ENCODE measurements around the gene KRTAP10-3. TPM values are rescaled to one million over a fixed set of nuclear protein-coding genes. Genes with fewer than 3 reads are reported as not detected.

Gene KRTAP10-3
- total RNA-seq, 2 donors from 2014 or later: not detected

GRCh38 chr21:44520326-44521300, 38.0 kb downstream of the KRTAP10-3 start:
- no peak overlapping the region for H3K4me3 Mint-ChIP-seq
- H3K4me1 Mint-ChIP-seq (ENCODE audit: low read depth in 2 of 2): peaks cover 0 to 7% of the 10 kb centered on the region in 2 donors
- DNase-seq (ENCODE audit: low spot score) (peak; percentile 53), ATAC-seq (no peak)
- no peaks in the 10 kb centered on the region for H3K36me3 Mint-ChIP-seq
- H3K27me3 Mint-ChIP-seq: no peaks in the 10 kb centered on the region
- H3K27ac Mint-ChIP-seq: no peak overlapping the region
- H3K9me3 Mint-ChIP-seq: no peaks in the 10 kb centered on the region

GRCh38 chr21:44519346-44520325, 39.0 kb downstream of the KRTAP10-3 start:
- H3K9me3 Mint-ChIP-seq: no peaks in the 10 kb centered on the region
- peaks cover 0 to 7% of the 10 kb centered on the region in 2 donors for H3K4me1 Mint-ChIP-seq (ENCODE audit: low read depth in 2 of 2)
- DNase-seq (ENCODE audit: low spot score) (peak; percentile 53), ATAC-seq (no peak)
- H3K27ac Mint-ChIP-seq: no peak overlapping the region
- H3K4me3 Mint-ChIP-seq: no peak overlapping the region
- no peaks in the 10 kb centered on the region for H3K36me3 Mint-ChIP-seq
- H3K27me3 Mint-ChIP-seq: no peaks in the 10 kb centered on the region

DNA sequence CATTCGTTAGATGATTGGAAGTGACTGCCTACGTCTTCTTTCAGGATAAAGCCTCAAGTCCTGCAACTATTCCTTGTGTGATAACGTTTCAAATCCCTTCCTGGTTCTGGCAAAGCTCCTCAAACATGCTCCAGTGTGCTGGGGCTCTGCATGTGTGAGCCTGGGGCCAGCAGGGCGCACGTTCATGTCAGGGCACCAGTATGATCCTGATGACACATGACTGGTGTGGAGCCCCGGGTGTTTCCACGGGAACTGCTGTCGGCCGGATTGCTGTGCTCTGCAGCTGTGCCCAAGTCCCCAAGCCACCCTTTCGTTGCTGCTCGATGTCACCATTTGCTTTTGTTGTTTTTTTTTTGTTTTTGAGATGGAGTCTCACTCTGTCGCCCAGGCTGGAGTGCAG, 39.9 kb downstream of the KRTAP10-3 start:
- no peak for DNase-seq (ENCODE audit: low spot score)
- Mint-ChIP-seq H3K9me3 (no peaks in the 10 kb centered on the region), H3K4me3 (no peak overlapping the region), H3K36me3 (no peaks in the 10 kb centered on the region), H3K4me1 (ENCODE audit: low read depth in 2 of 2) (peaks cover 0 to 7% of the 10 kb centered on the region in 2 donors), H3K27ac (no peak overlapping the region), H3K27me3 (no peaks in the 10 kb centered on the region)
- ATAC-seq: no peak

- Mint-ChIP-seq H3K4me3 (no peak overlapping the region), H3K27ac (no peak overlapping the region), H3K27me3 (no peaks in the 10 kb centered on the region), H3K9me3 (no peaks in the 10 kb centered on the region), H3K36me3 (no peaks in the 10 kb centered on the region), H3K4me1 (ENCODE audit: low read depth in 2 of 2) (peaks cover 0 to 7% of the 10 kb centered on the region in 2 donors)
- DNase-seq (ENCODE audit: low spot score): no peak
- peak; percentile 55 to 64 for ATAC-seq
Observed at GRCh38 chr21:44517175-44517899, 41.3 kb downstream of the KRTAP10-3 start.

DNA sequence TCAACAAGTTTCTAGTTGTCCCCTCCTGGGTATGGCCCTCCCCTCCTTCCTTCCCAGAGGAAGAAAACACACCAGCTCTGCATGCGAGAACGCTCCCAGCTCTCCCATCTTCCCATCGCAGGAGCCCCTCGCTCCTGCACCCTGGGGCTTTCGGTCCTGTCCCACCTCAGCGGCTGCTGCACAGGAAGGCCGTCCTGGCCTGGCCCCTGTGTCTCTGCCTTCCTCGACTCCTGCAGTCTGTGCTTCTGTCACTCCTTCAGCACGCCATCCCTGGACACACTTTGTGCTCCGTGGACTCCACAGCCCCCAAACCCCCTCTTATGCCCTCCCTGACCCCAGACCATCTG, 41.8 kb downstream of the KRTAP10-3 start:
- no peaks in the 10 kb centered on the region for H3K36me3 Mint-ChIP-seq
- H3K27ac Mint-ChIP-seq: no peak overlapping the region
- ATAC-seq (no peak), DNase-seq (ENCODE audit: low spot score) (no peak)
- no peak overlapping the region for H3K4me3 Mint-ChIP-seq
- H3K9me3 Mint-ChIP-seq: no peaks in the 10 kb centered on the region
- peaks cover 0 to 7% of the 10 kb centered on the region in 2 donors for H3K4me1 Mint-ChIP-seq (ENCODE audit: low read depth in 2 of 2)
- no peaks in the 10 kb centered on the region for H3K27me3 Mint-ChIP-seq

DNA sequence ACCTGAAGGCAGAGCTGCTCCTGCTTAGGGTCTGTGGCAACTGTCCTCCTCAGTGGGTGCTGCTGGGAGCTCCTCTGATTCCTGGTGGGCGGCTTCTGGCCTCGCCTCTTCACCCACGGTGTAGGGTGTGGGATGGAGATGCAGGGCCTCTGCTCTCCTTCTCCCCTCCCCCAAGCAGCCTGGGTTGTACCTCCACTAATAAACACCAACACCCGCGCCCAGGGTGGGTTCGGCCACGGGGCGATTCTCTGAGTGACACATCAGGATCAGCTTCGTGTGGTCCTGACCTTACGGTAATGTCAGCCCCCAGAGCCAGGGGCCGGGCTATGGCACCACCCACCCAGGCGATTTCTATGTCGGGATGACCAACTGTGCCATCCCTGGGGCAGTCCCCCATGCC, 42.3 kb downstream of the KRTAP10-3 start:
- no peaks in the 10 kb centered on the region for H3K36me3 Mint-ChIP-seq
- peaks cover 0 to 7% of the 10 kb centered on the region in 2 donors for H3K4me1 Mint-ChIP-seq (ENCODE audit: low read depth in 2 of 2)
- ATAC-seq (no peak), DNase-seq (ENCODE audit: low spot score) (no peak)
- H3K27me3 Mint-ChIP-seq: no peaks in the 10 kb centered on the region
- H3K27ac Mint-ChIP-seq: no peak overlapping the region
- H3K9me3 Mint-ChIP-seq: no peaks in the 10 kb centered on the region
- H3K4me3 Mint-ChIP-seq: no peak overlapping the region

DNA sequence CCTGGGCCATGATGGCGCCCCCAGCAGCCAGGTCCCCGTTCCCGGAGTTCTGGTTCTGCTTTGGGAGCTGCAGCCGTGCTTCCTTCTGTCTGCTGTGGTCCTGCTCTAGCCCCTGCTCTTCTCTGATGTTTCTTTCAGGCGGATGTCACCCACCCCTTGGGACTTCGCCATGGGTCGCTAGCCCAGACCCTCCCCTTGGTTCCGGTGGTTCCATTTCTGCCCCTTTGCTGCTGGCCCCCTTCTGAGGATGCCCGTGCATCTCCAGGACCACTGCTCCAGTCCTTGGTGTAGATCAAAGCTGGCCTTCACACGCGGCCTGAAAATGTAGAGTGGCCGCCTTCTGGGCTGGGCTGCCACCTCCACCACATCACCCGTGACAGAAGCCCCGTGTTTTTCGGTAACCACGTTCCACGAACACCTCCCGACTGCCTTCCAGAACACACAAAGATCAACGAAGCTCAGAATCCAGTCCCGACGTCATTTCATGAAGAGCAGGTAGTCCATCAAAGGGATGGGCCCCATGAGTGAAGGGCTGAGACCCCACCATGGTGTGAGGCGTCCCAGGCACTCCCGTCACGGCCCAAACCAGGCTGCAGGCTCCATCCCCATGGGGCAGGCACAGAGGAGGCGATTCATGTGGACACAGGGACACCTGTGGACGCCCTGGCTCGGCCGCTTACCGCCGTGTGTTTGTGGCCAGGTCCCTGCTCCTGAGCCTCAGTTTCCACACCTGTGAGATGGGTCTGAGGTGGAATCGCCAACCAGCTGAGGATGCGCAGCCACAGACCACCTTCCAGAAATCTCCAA, 43.0 kb downstream of the KRTAP10-3 start:
- H3K27me3 Mint-ChIP-seq: no peaks in the 10 kb centered on the region
- no peak for DNase-seq (ENCODE audit: low spot score)
- no peaks in the 10 kb centered on the region for H3K9me3 Mint-ChIP-seq
- peaks cover 0 to 7% of the 10 kb centered on the region in 2 donors for H3K4me1 Mint-ChIP-seq (ENCODE audit: low read depth in 2 of 2)
- no peak for ATAC-seq
- no peak overlapping the region for H3K4me3 Mint-ChIP-seq
- H3K36me3 Mint-ChIP-seq: no peaks in the 10 kb centered on the region
- no peak overlapping the region for H3K27ac Mint-ChIP-seq

DNA sequence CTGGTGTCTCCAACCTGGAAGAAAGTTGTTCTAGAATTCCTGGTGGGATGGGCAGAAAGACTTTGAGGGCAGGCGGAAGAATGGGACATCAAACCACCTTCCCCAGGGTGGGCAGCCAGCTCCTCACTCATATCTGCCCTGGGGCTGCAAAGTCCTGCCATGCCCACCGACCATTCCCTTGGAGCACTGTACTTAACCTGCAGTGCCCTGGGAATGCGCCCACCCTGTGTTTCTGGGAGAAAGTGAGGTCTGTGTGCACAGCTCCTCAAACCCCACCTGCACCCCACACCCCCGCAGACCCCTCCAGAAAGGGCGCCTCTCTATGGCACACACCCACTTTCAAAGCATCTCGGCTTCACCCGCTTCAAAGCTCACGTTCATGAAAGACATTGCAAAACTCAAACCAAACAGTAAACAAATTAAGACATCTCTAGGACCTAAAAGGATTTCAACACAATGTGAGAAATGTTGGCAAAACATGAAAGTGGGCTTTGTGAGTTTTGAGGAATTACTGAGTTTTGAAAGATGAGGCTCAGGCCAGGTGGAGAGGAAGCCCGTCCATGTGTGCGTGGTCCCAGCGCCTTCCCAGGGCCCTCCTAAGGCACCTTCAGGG, 43.7 kb downstream of the KRTAP10-3 start:
- no peaks in the 10 kb centered on the region for H3K27me3 Mint-ChIP-seq
- DNase-seq (ENCODE audit: low spot score) (no peak), ATAC-seq (no peak)
- peaks cover 0 to 7% of the 10 kb centered on the region in 2 donors for H3K4me1 Mint-ChIP-seq (ENCODE audit: low read depth in 2 of 2)
- H3K36me3 Mint-ChIP-seq: no peaks in the 10 kb centered on the region
- no peaks in the 10 kb centered on the region for H3K9me3 Mint-ChIP-seq
- no peak overlapping the region for H3K4me3 Mint-ChIP-seq
- H3K27ac Mint-ChIP-seq: no peak overlapping the region

DNA sequence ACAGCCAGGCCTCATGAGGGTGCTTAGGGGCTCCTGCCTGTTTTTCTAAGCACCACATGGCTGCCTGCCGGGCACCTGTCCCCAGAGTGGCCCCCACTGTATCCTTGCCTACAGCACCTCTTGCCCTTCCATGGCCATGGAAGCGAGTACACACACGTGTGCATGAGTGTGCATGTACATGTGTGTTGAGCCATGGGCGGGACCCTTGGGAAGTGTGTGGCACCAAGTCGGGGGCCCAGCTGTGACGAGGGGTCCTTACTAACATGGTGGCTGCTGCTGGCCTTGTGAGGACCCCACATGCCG, 44.4 kb downstream of the KRTAP10-3 start:
- no peak overlapping the region for H3K4me3 Mint-ChIP-seq
- H3K4me1 Mint-ChIP-seq (ENCODE audit: low read depth in 2 of 2): peaks cover 0 to 7% of the 10 kb centered on the region in 2 donors
- ATAC-seq (no peak), DNase-seq (ENCODE audit: low spot score) (no peak)
- no peaks in the 10 kb centered on the region for H3K9me3 Mint-ChIP-seq
- H3K27ac Mint-ChIP-seq: no peak overlapping the region
- no peaks in the 10 kb centered on the region for H3K27me3 Mint-ChIP-seq
- no peaks in the 10 kb centered on the region for H3K36me3 Mint-ChIP-seq

DNA sequence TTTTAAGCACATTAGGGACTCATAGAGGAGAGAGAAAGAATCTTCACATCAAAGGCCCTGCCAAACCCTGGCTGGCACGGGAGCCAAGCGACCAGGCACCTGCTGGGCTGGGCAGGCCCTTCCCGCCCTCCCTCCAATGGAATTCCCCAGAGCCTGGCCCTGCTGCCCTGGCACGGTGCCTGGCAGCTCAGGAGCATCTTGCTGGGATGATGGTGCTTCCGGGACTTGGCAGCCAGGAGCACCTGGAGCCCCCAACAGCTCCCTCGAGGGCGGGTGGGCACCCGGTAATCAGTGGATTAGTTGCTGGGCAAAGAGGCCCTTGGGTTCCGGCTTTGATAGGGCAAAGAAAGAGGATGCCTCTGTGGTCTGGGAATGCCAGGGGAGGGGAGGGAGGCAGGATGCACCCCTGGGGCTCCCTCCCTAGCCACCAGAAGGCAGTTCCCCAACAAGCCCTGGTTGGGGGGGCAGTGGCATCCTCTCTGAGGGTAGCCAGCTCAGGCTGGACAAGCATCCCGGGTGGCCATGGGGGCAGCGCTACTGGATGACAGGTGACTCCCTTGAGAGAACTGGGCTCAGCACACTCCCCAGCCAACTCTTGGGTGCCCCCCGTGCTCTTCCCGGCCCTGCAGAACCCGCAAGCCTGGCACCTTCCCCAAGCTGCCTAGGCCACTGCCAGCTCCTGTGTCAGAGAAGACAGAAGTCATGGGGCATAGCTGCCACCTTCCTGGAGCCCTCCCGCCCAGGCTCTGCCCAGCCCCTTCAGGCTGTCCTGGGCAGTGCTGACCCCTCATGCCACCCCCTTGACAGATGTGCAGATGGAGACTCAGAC, 45.0 kb downstream of the KRTAP10-3 start:
- ATAC-seq (no peak), DNase-seq (ENCODE audit: low spot score) (no peak)
- H3K27me3 Mint-ChIP-seq: no peaks in the 10 kb centered on the region
- H3K9me3 Mint-ChIP-seq: no peaks in the 10 kb centered on the region
- H3K36me3 Mint-ChIP-seq: no peaks in the 10 kb centered on the region
- peaks cover 0 to 7% of the 10 kb centered on the region in 2 donors for H3K4me1 Mint-ChIP-seq (ENCODE audit: low read depth in 2 of 2)
- no peak overlapping the region for H3K4me3 Mint-ChIP-seq
- H3K27ac Mint-ChIP-seq: no peak overlapping the region

- H3K27ac Mint-ChIP-seq: no peak overlapping the region
- no peaks in the 10 kb centered on the region for H3K36me3 Mint-ChIP-seq
- no peaks in the 10 kb centered on the region for H3K9me3 Mint-ChIP-seq
- no peak for DNase-seq (ENCODE audit: low spot score)
- H3K4me1 Mint-ChIP-seq (ENCODE audit: low read depth in 2 of 2): peaks cover 0 to 7% of the 10 kb centered on the region in 2 donors
- no peaks in the 10 kb centered on the region for H3K27me3 Mint-ChIP-seq
- ATAC-seq: no peak
- H3K4me3 Mint-ChIP-seq: no peak overlapping the region
Observed at GRCh38 chr21:44512496-44513388, 45.9 kb downstream of the KRTAP10-3 start.

All from natural killer cell treated with Interleukin-12 subunit alpha and Interleukin-12 subunit beta and Interleukin-15 and Interleukin-18, amount 100 ng/mL, for 72 hours (primary cell).